SU-DHL-6 (cell line): Measurements from ENCODE around the gene PLCB2.

Source experiments
- EZH2phosphoT487 ChIP-seq: fragments of 200-600 bp; sonication (generic), shearing (Covaris generic); conservative IDR thresholded peaks from 2 replicates; pipeline ENCODE4 v1.6.1; 2018; ENCODE audit warnings: mild to moderate bottlenecking, antibody characterized with exemption, low read length, moderate library complexity, mixed read lengths
- TF ChIP-seq, protein P1 (sequence below): fragments of 200-600 bp; sonication (generic); IDR thresholded peaks from one replicate; pipeline ENCODE4 v1.5.1; 2017; ENCODE audit warnings: antibody characterized with exemption, mild to moderate bottlenecking, low read length, moderate library complexity; ENCODE audit not compliant: insufficient read depth, poor library complexity, severe bottlenecking

DNA sequence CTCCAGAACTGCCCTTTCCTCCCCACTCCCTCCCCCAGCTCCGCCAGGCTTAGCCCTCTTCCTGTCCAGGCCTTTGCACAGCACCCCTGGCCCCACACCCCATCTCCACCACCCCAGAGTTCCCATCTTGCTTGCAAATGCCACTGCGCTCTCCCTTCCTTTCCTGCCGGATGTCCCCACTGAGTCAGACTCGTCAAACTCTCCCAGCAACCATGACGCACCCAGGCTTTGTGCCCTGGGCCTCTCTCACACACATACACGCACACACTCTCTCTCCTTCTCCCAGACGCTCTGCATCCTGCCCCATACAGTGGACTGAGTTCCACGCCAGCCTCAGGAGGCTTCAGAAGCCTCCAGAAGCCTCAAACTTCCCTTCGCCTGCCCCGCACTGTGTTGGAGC, 35.8 kb upstream of the PLCB2 start:
- TF ChIP-seq, protein P1, sequence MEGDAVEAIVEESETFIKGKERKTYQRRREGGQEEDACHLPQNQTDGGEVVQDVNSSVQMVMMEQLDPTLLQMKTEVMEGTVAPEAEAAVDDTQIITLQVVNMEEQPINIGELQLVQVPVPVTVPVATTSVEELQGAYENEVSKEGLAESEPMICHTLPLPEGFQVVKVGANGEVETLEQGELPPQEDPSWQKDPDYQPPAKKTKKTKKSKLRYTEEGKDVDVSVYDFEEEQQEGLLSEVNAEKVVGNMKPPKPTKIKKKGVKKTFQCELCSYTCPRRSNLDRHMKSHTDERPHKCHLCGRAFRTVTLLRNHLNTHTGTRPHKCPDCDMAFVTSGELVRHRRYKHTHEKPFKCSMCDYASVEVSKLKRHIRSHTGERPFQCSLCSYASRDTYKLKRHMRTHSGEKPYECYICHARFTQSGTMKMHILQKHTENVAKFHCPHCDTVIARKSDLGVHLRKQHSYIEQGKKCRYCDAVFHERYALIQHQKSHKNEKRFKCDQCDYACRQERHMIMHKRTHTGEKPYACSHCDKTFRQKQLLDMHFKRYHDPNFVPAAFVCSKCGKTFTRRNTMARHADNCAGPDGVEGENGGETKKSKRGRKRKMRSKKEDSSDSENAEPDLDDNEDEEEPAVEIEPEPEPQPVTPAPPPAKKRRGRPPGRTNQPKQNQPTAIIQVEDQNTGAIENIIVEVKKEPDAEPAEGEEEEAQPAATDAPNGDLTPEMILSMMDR, result no peak
- TF ChIP-seq EZH2phosphoT487, result no peak
